ENCODE results near the gene RHOBTB1.
"Not testable (repeated sequence)": the region's sequence is repeated elsewhere in the genome, so short reads cannot be mapped to it uniquely, and the experiment has no call there.

Gene RHOBTB1

DNA sequence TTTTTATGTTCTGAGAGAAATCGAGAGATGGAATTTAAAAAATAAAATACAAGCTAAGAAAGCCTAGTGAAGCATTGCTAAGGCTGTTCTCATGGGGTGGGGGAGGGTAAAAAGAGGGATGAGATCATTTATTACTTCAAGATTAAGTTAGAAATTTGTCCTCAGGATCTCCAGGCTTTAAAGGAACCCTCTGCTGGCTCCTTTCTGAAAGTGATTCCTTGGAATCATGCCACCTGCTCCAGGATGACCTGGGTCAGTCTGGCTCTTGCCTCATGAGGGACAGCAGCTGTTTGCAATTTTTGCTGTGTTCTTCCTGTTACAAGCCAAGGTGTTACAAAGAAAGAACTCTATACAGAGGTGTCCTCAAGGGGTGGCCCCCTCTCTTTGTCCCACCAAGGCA, 95.9 kb downstream of the RHOBTB1 start:
- TF ChIP-seq HDGF (IDR thresholded peaks at IDR 0.05; ENCODE audit: borderline replicate concordance) (no peak), CTBP1 (IDR thresholded peaks at IDR 0.05; ENCODE audit: borderline replicate concordance) (no peak), PKNOX1 (IDR thresholded peaks at IDR 0.05) (no peak), FOXA1 (IDR thresholded peaks at IDR 0.05) (no peak), FOXK2 (IDR thresholded peaks at IDR 0.05) (no peak), BHLHE40 (IDR thresholded peaks at IDR 0.05; ENCODE audit: borderline replicate concordance) (no peak), LEF1 (IDR thresholded peaks at IDR 0.05; ENCODE audit: borderline replicate concordance) (no peak), ARNT (IDR thresholded peaks at IDR 0.05) (no peak), ZNF384 (IDR thresholded peaks at IDR 0.05) (no peak)
- CTCF ChIA-PET = no interaction called here
- no peak for DNase-seq (ENCODE audit: extremely low spot score)

DNA sequence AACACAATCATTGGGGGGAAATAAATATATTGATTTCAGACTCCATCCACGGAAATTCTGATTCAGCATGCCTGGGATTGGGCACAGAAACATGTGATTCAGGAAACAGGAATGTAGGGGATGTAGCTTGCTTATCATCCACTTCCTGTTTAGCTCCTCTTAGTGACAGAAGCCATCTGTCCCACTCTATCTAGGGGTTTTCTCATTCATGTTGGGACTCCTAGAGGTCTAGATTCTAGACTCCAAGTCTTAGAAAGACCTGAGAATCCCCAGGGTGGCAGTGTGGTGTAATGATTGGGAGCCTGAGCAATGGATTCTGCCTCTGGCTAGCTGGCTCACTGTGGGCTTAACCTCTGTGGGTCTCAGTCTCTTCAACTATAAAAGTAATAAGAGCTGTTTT, 97.8 kb downstream of the RHOBTB1 start:
- CTCF ChIA-PET = no interaction called here
- POLR2A ChIA-PET = no interaction called here
- DNase-seq (ENCODE audit: extremely low spot score) = no peak
- TF ChIP-seq NFRKB (IDR thresholded peaks at IDR 0.05) (no peak), ZNF384 (IDR thresholded peaks at IDR 0.05) (no peak), CTBP1 (IDR thresholded peaks at IDR 0.05; ENCODE audit: borderline replicate concordance) (no peak), ARNT (IDR thresholded peaks at IDR 0.05) (no peak), BHLHE40 (IDR thresholded peaks at IDR 0.05; ENCODE audit: borderline replicate concordance) (no peak), PKNOX1 (IDR thresholded peaks at IDR 0.05) (no peak), L3MBTL2 (conservative IDR thresholded peaks at IDR 0.05) (no peak), TARDBP (IDR thresholded peaks at IDR 0.05) (no peak), LEF1 (IDR thresholded peaks at IDR 0.05; ENCODE audit: borderline replicate concordance) (no peak), SP1 (IDR thresholded peaks at IDR 0.05) (no peak), ELF4 (IDR thresholded peaks at IDR 0.05) (no peak), FOXK2 (IDR thresholded peaks at IDR 0.05) (no peak), FOXA1 (IDR thresholded peaks at IDR 0.05) (no peak), HDGF (IDR thresholded peaks at IDR 0.05; ENCODE audit: borderline replicate concordance) (no peak)

More for the DNA sequence above, 95.9 kb downstream of the RHOBTB1 start:
- POLR2A ChIA-PET = no interaction called here

- TF ChIP-seq SUZ12 (IDR thresholded peaks at IDR 0.05) (no peak), FOXA1 (IDR thresholded peaks at IDR 0.05) (no peak), BHLHE40 (IDR thresholded peaks at IDR 0.05; ENCODE audit: borderline replicate concordance) (no peak), NFRKB (IDR thresholded peaks at IDR 0.05) (no peak), TARDBP (IDR thresholded peaks at IDR 0.05) (no peak), CTBP1 (IDR thresholded peaks at IDR 0.05; ENCODE audit: borderline replicate concordance) (no peak), LEF1 (IDR thresholded peaks at IDR 0.05; ENCODE audit: borderline replicate concordance) (no peak), ELF4 (IDR thresholded peaks at IDR 0.05) (no peak), HDGF (IDR thresholded peaks at IDR 0.05; ENCODE audit: borderline replicate concordance) (no peak), ZNF384 (IDR thresholded peaks at IDR 0.05) (no peak), SP1 (IDR thresholded peaks at IDR 0.05) (no peak), PKNOX1 (IDR thresholded peaks at IDR 0.05) (no peak)
- ChIA-PET CTCF (no interaction called here), POLR2A (no interaction called here)
- no peak for DNase-seq (ENCODE audit: extremely low spot score)
Observed at GRCh38 chr10:60845038-60845437, 98.9 kb downstream of the RHOBTB1 start.

DNA sequence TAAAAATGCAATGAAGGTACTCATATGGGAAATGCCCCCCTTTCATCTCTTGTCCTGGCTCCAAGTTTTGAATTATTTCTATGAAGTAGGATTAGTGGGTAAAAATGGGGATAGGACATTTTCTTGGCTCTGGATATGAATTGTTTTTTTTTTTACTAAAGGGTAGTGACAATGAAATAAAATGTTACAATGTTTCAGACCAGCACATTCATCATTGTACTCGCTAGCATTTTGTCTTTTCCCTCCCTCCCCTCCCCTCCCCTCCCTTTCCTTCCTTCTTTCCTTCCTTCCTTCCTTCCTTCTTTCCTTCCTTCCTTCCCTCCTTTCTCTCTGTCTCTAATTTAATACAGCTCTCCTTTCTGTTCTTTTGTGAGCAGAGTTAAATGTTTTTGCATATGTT, 101.3 kb downstream of the RHOBTB1 start:
- TF ChIP-seq LEF1 (IDR thresholded peaks at IDR 0.05; ENCODE audit: borderline replicate concordance) (no peak), L3MBTL2 (conservative IDR thresholded peaks at IDR 0.05) (no peak), TARDBP (IDR thresholded peaks at IDR 0.05) (no peak), SUZ12 (IDR thresholded peaks at IDR 0.05) (no peak), CTBP1 (IDR thresholded peaks at IDR 0.05; ENCODE audit: borderline replicate concordance) (no peak), FOXA1 (IDR thresholded peaks at IDR 0.05) (no peak), NFRKB (IDR thresholded peaks at IDR 0.05) (no peak), PKNOX1 (IDR thresholded peaks at IDR 0.05) (no peak), BHLHE40 (IDR thresholded peaks at IDR 0.05; ENCODE audit: borderline replicate concordance) (no peak), ARNT (IDR thresholded peaks at IDR 0.05) (no peak), SP1 (IDR thresholded peaks at IDR 0.05) (no peak)
- ChIA-PET CTCF (no interaction called here), POLR2A (no interaction called here)
- DNase-seq (ENCODE audit: extremely low spot score) = no peak

GRCh38 chr10:60841227-60841626, 102.8 kb downstream of the RHOBTB1 start:
- DNase-seq (ENCODE audit: extremely low spot score); POLR2A ChIA-PET; CTCF ChIA-PET: not testable (repeated sequence)

DNA sequence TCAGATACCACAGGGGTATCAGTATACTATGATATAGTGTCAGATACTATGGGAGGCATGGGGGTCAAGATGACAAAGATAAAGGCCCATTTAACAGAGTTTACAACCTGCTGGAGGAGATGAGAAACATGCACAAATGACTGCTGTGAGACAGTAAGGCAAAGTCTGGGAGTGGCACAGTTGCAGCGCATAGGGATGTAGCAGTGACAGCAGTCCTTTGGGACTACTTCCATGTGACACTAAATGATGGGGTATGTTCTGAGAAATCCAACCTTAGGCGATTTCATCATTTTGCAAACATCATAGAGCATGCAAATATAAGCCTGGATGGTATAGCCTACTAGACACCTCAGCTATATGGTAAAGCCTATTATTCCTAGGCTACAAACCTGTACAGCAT, 108.9 kb downstream of the RHOBTB1 start:
- ChIA-PET POLR2A (no interaction called here), CTCF (no interaction called here)

More for the DNA sequence above, 108.9 kb downstream of the RHOBTB1 start:
- TF ChIP-seq BHLHE40 (IDR thresholded peaks at IDR 0.05; ENCODE audit: borderline replicate concordance) = no peak
- TF ChIP-seq FOXK2 (IDR thresholded peaks at IDR 0.05) = no peak
- TF ChIP-seq SUZ12 (IDR thresholded peaks at IDR 0.05) = no peak
- no peak for TF ChIP-seq PKNOX1 (IDR thresholded peaks at IDR 0.05)
- TF ChIP-seq HDGF (IDR thresholded peaks at IDR 0.05; ENCODE audit: borderline replicate concordance) = no peak
- TF ChIP-seq L3MBTL2 (conservative IDR thresholded peaks at IDR 0.05) = no peak
- TF ChIP-seq SP1 (IDR thresholded peaks at IDR 0.05) = no peak
- no peak for TF ChIP-seq ZNF384 (IDR thresholded peaks at IDR 0.05)
- no peak for TF ChIP-seq FOXA1 (IDR thresholded peaks at IDR 0.05)
- no peak for TF ChIP-seq LEF1 (IDR thresholded peaks at IDR 0.05; ENCODE audit: borderline replicate concordance)
- TF ChIP-seq TARDBP (IDR thresholded peaks at IDR 0.05) = no peak
- no peak for TF ChIP-seq ARNT (IDR thresholded peaks at IDR 0.05)
- no peak for TF ChIP-seq ELF4 (IDR thresholded peaks at IDR 0.05)
- TF ChIP-seq CTBP1 (IDR thresholded peaks at IDR 0.05; ENCODE audit: borderline replicate concordance) = no peak
- no peak for TF ChIP-seq FOXM1 (IDR thresholded peaks at IDR 0.05; ENCODE audit: borderline replicate concordance)
- TF ChIP-seq NFRKB (IDR thresholded peaks at IDR 0.05) = no peak
- no peak for DNase-seq (ENCODE audit: extremely low spot score)
